Muscle of leg (tissue), 11 donors: ENCODE results near the gene BDNF. TPM values are rescaled to one million over a fixed set of nuclear protein-coding genes. Genes with fewer than 3 reads are reported as not detected.

Experiments used
- DNase-seq: peaks from one replicate; pipeline ENCODE4 v3.0.0; 2013
- H3K27ac ChIP-seq: one replicate; pipeline ENCODE4 v1.5.1; 2013; ENCODE audit warnings: mild to moderate bottlenecking, low read length, control low read depth
- H3K27me3 ChIP-seq: one replicate; pipeline ENCODE4 v1.6.1; 2013; ENCODE audit warnings: low read length; ENCODE audit not compliant: control insufficient read depth, insufficient read depth
- H3K36me3 ChIP-seq: one replicate; pipeline ENCODE4 v1.6.1; 2013; ENCODE audit warnings: low read length; ENCODE audit not compliant: control insufficient read depth, insufficient read depth
- H3K4me1 ChIP-seq: one replicate; pipeline ENCODE4 v1.6.1; 2013; ENCODE audit warnings: low read length; ENCODE audit not compliant: control insufficient read depth, insufficient read depth
- H3K4me3 ChIP-seq: one replicate; pipeline ENCODE4 v1.5.1; 2013; ENCODE audit warnings: low read length, control low read depth
- H3K9me3 ChIP-seq: replicated peaks from 2 replicates; pipeline ENCODE4 v1.6.1; 2013; ENCODE audit warnings: low read depth, low read length; ENCODE audit not compliant: control insufficient read depth
- WGBS: methylation state at CpG from one replicate; pipeline ENCODE4 v1.1.5; 2013; ENCODE audit warnings: missing lambda C conversion rate; ENCODE audit not compliant: insufficient coverage; 5-methylcytosine and 5-hydroxymethylcytosine counted together
- polyA plus RNA-seq, 8 donors: library from polyadenylated mRNA; unstranded; fragments of 120-200 nt; gene quantifications; one replicate each; pipeline versions ENCODE4 v1.2.1 to v1.2.3, GENCODE V29; 2013; ENCODE audit warnings: inconsistent platforms in 1 of 8, low replicate concordance in 1 of 8; ENCODE audit not compliant: insufficient read length in 8 of 8, insufficient read depth in 1 of 8
- total RNA-seq: library from RNA; stranded (reverse); fragments of 120-200 nt; gene quantifications from one replicate; pipeline ENCODE4 v1.2.4, GENCODE V29; 2013

The BDNF gene
- total and polyA plus RNA-seq, 9 donors: 1.0 to 2.6 (median 1.6) TPM

- Histone ChIP-seq H3K4me3 (no peak overlapping the region), H3K4me1 (peaks cover 33% of the 10 kb centered on the region), H3K27ac (peak overlapping the region; percentile 77), H3K9me3 (no peaks in the 10 kb centered on the region), H3K27me3 (no peaks in the 10 kb centered on the region), H3K36me3 (no peaks in the 10 kb centered on the region)
- DNase-seq: peak; percentile 59
- no CpG with 5 or more reads among the region's 2 CpGs for WGBS
Measured at GRCh38 chr11:27619763-27620335, 80.4 kb downstream of the BDNF start.

DNA sequence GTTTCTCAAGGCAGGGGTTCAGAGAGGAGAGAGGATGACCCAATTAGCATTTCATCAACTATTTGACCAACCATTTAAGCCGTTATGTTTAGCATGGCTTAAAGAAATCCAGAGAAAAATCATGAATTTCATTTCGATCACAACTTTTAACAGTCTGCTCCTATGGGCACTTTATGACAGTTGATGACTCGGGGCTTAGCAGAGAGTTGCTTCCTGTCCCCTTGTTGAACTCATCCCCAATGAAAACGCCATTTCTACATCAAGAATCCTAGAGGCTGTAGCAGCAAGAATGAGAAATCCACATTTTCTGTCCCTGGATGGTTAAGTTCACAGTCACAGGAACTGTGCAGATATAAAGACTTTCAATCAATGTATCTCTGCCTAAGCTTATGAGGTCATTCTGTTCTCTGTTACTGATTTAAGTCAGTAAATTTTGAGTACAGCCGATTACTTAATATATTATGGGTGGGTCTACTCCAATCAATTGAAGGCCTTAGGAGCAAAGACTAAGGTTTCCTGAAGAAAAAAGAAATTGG is 81.1 kb downstream of the BDNF start:
- H3K27ac ChIP-seq: peak overlapping the region; percentile 77
- no peaks in the 10 kb centered on the region for H3K9me3 ChIP-seq
- peaks cover 33% of the 10 kb centered on the region for H3K4me1 ChIP-seq
- WGBS: 17% methylated on average over 2 of the region's 5 CpGs
- no peak overlapping the region for H3K4me3 ChIP-seq
- no peaks in the 10 kb centered on the region for H3K36me3 ChIP-seq
- H3K27me3 ChIP-seq: no peaks in the 10 kb centered on the region
- peak; percentile 69 for DNase-seq

GRCh38 chr11:27618281-27618915 is 81.9 kb downstream of the BDNF start:
- H3K27me3 ChIP-seq: no peaks in the 10 kb centered on the region
- DNase-seq: peak; percentile 85
- no peaks in the 10 kb centered on the region for H3K9me3 ChIP-seq
- WGBS: no CpG with 5 or more reads among the region's 2 CpGs
- H3K27ac ChIP-seq: peak overlapping the region; percentile 77
- H3K4me1 ChIP-seq: peaks cover 35% of the 10 kb centered on the region
- no peak overlapping the region for H3K4me3 ChIP-seq
- no peaks in the 10 kb centered on the region for H3K36me3 ChIP-seq

GRCh38 chr11:27616711-27617110 is 83.5 kb downstream of the BDNF start:
- no peaks in the 10 kb centered on the region for H3K36me3 ChIP-seq
- 33% methylated on average over 1 of the region's 2 CpGs for WGBS
- H3K4me1 ChIP-seq: peaks cover 29% of the 10 kb centered on the region
- H3K9me3 ChIP-seq: no peaks in the 10 kb centered on the region
- H3K27me3 ChIP-seq: no peaks in the 10 kb centered on the region
- no peak overlapping the region for H3K27ac ChIP-seq
- DNase-seq: no peak
- H3K4me3 ChIP-seq: no peak overlapping the region

- DNase-seq: no peak
- no peaks in the 10 kb centered on the region for H3K27me3 ChIP-seq
- peaks cover 25% of the 10 kb centered on the region for H3K4me1 ChIP-seq
- 100% methylated on average over 3 of the region's 5 CpGs for WGBS
- no peak overlapping the region for H3K27ac ChIP-seq
- H3K36me3 ChIP-seq: no peaks in the 10 kb centered on the region
- H3K4me3 ChIP-seq: no peak overlapping the region
- no peaks in the 10 kb centered on the region for H3K9me3 ChIP-seq
Measured at GRCh38 chr11:27615833-27616232, 84.4 kb downstream of the BDNF start.

DNA sequence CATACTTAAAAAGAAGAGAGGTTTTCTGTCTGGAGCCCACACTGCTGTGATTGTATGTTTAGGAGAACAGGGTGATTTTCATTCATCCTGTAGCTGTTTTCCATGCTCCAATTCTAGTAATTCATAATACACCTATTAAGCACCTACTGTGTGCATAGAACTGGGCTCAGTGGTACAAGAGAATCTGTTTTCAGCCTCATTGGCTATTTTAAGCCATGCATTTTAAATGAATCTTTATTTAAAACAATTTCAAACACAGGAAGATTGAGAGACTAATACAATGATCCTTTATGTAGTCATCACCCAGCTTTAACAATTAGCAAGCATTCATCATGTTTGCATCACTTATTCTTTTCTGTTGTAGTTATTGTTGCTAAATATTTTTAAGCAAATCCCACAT is 86.2 kb downstream of the BDNF start:
- peak overlapping the region; percentile 40 for H3K27ac ChIP-seq
- no peak overlapping the region for H3K4me3 ChIP-seq
- H3K27me3 ChIP-seq: no peaks in the 10 kb centered on the region
- no peaks in the 10 kb centered on the region for H3K36me3 ChIP-seq
- no peaks in the 10 kb centered on the region for H3K9me3 ChIP-seq
- DNase-seq: no peak
- peaks cover 12% of the 10 kb centered on the region for H3K4me1 ChIP-seq

GRCh38 chr11:27612932-27613880 is 87.0 kb downstream of the BDNF start:
- H3K27ac ChIP-seq: peak overlapping the region; percentile 40
- peak; percentile 69 for DNase-seq
- no peaks in the 10 kb centered on the region for H3K36me3 ChIP-seq
- WGBS: no CpG with 5 or more reads among the region's 9 CpGs
- H3K27me3 ChIP-seq: no peaks in the 10 kb centered on the region
- no peaks in the 10 kb centered on the region for H3K9me3 ChIP-seq
- H3K4me1 ChIP-seq: peaks cover 6% of the 10 kb centered on the region
- no peak overlapping the region for H3K4me3 ChIP-seq

- H3K36me3 ChIP-seq: no peaks in the 10 kb centered on the region
- DNase-seq: no peak
- no peaks in the 10 kb centered on the region for H3K27me3 ChIP-seq
- no peaks in the 10 kb centered on the region for H3K9me3 ChIP-seq
- peaks cover 2% of the 10 kb centered on the region for H3K4me1 ChIP-seq
- H3K27ac ChIP-seq: no peak overlapping the region
- no peak overlapping the region for H3K4me3 ChIP-seq
- WGBS: 92% methylated on average over 2 of the region's 3 CpGs
Measured at GRCh38 chr11:27611947-27612455, 88.3 kb downstream of the BDNF start.

GRCh38 chr11:27611390-27611789 is 88.9 kb downstream of the BDNF start:
- Histone ChIP-seq H3K27me3 (no peaks in the 10 kb centered on the region), H3K36me3 (no peaks in the 10 kb centered on the region), H3K4me1 (peaks cover 2% of the 10 kb centered on the region), H3K4me3 (no peak overlapping the region), H3K9me3 (no peaks in the 10 kb centered on the region), H3K27ac (no peak overlapping the region)
- no peak for DNase-seq
- no CpG with 5 or more reads among the region's 1 CpG for WGBS

GRCh38 chr11:27610946-27611345 is 89.3 kb downstream of the BDNF start:
- no peaks in the 10 kb centered on the region for H3K9me3 ChIP-seq
- H3K27me3 ChIP-seq: no peaks in the 10 kb centered on the region
- H3K4me3 ChIP-seq: no peak overlapping the region
- no peak for DNase-seq
- peaks cover 2% of the 10 kb centered on the region for H3K4me1 ChIP-seq
- H3K36me3 ChIP-seq: no peaks in the 10 kb centered on the region
- H3K27ac ChIP-seq: no peak overlapping the region
